HG02973 (cell line): ENCODE measurements around the gene TIMM8B.
"Not testable (repeated sequence)": the region's sequence is repeated elsewhere in the genome, so short reads cannot be mapped to it uniquely, and the experiment has no call there.

Experiments
- ATAC-seq: cut with Tn5 transposase; IDR thresholded peaks from one replicate; pipeline ENCODE4 v1.9.1; 2021; ENCODE audit warnings: moderate library complexity; ENCODE audit not compliant: unreplicated experiment

TIMM8B gene, protein sequence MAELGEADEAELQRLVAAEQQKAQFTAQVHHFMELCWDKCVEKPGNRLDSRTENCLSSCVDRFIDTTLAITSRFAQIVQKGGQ

DNA sequence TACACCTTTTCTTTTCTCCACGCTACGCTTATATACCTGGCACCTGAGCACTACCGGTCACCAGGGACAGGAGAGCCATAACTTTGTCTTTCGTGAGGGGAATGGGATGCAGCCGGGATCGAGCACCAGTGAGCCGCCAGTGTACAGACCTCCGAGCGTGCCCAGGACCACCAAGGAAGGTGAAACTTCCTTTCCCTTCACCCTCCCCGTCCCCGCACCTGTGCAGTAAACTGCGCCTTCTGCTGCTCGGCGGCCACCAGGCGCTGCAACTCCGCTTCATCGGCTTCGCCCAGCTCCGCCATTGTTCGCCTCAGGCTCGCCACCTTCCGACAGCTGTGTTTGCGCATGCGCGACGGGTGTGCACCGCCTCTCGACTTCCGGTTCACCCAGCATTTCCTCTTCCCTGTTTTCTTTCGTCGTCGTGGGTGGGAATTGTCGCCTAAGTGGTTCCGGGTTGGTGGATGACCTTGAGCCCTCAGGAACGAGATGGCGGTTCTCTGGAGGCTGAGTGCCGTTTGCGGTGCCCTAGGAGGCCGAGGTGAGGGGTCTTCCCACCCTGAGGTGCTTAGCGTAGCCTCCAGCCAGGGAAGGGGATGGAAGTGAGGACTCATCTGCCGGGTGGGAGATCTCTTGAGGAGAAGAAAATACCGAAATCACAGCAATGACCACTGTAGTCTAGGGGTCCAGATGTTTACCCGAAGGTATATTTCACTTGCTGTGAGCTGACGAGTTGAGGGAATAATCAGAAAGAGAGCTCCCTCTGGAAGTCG lies at the start of gene TIMM8B, which contains the start of gene SDHD:
Gene TIMM8B, minus strand, starts transcription at position 335 of the 770 bp plus-strand sequence. Its CDS starts 33 bp downstream, at position 302.
Gene SDHD, plus strand, starts transcription at position 452 of the 770 bp plus-strand sequence. Its CDS starts 35 bp downstream, at position 487.
- ATAC-seq: peak; percentile 82

DNA sequence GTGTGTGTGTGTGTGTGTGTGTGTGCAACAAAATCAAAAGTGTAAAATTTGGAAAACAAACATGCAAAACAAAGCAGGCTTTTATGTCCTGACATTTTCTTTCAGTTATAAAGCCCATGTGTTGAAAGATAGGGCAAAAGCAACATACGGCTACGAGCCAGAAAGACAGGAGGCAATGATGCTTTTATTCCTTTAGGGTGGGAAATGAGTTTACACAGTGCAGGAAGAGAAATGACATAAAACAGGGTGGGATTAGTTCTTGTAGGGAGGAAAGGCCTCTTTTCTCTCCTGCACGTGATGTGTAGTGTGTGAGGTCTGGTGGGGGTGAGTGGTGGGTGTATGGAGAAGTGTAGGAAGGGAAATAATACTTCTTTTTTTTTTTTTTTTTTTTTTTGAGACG lies 47.9 kb upstream of the TIMM8B start:
- ATAC-seq: no peak

DNA sequence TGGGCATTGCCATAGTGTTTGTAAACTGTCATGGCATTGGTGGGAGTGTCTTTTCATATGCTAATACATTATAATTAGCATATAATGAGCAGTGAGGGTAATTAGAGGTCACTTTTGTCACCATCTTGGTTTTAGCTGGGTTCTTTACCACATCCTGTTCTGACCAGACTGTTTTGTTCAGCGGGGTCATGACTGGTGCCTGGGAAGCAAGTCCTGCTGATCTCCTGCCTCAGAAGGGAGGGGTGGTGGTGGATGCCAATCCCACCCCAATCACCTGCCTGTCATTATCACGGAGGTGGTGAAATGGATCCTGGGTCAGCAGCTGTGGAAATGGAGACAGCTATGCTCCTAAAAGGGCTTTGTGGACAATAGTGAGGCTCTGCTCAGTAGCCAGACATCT lies 46.2 kb upstream of the TIMM8B start:
- no peak for ATAC-seq

GRCh38 chr11:112129656-112130055 lies 43.1 kb upstream of the TIMM8B start:
- no peak for ATAC-seq

DNA sequence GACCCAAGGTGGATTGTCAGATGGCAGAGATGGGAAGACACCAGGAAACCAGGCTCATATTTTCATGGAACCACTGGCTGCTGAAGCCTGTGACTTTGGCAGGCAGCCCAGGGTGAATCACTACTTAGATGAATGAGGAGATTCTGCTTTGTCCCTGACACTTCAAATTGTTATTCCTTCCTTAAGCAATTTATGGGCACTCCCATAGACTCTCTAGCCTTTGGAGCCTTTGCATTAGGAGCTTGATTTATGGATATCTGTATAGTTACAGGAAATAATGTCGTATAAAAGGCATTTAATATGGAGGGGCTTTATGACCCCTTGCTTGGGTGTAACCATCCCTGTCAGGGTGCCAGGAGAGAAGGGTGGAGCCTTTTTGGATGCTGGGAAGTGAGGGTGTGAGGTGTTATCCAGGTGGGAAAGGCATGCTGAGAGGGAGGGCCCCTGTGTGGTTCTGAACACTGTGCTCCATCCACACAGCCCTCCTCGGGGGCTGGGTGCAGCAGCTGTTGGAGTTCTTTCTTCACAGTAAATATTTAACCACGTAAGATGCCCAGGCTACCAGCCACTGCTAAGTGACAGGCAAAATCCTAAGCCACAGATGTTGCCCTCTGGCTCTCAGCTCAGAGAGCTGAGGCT lies 42.0 kb upstream of the TIMM8B start:
- ATAC-seq: no peak

DNA sequence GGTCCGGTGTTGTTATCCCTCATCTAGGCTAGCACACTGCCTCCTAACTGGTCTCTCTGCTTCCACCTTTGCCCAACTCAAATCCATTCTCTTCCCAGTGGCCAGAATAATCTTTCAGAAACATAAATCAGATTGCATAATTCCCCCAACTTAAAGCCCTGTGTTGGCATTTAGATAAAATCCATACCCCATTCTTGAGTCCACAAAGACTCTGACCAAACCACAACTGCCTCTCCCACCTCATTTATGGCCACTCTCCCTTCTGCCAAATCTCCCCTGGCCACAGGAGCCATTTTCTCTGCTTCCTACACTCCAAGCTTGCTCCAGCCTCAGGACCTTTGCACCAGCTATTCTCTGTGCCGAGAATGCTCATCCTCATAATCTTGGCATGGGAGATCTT lies 40.5 kb upstream of the TIMM8B start:
- ATAC-seq: no peak

- ATAC-seq: no peak
Observed at GRCh38 chr11:112123129-112123528, 36.6 kb upstream of the TIMM8B start.

- ATAC-seq: no peak
Observed at GRCh38 chr11:112121981-112122615, 35.5 kb upstream of the TIMM8B start.

- no peak for ATAC-seq
Observed at GRCh38 chr11:112118176-112118575, 31.6 kb upstream of the TIMM8B start.

DNA sequence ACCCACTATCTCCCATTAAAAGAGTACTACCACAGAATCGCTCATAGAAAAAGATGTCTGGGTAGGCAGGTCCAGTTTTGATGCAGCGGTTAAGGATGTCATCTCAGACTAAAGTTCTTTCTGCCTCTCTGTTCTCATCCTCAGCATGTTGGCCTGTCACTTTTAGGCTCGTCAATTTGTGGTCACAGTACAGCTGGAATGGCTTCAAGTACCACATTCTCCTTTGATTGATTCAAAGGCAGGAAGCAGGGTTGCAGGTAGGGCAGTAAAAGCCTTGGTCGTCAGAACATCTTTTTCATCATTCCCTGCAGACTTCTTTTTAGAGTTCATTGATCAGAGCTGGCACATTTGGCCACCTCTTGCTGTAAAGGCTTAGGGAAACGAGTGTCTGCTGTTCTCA lies 28.8 kb upstream of the TIMM8B start:
- no peak for ATAC-seq

- no peak for ATAC-seq
Observed at GRCh38 chr11:112114460-112114859, 27.9 kb upstream of the TIMM8B start.

- peak; percentile 46 for ATAC-seq
Observed at GRCh38 chr11:112113539-112114457, 27.2 kb upstream of the TIMM8B start.

DNA sequence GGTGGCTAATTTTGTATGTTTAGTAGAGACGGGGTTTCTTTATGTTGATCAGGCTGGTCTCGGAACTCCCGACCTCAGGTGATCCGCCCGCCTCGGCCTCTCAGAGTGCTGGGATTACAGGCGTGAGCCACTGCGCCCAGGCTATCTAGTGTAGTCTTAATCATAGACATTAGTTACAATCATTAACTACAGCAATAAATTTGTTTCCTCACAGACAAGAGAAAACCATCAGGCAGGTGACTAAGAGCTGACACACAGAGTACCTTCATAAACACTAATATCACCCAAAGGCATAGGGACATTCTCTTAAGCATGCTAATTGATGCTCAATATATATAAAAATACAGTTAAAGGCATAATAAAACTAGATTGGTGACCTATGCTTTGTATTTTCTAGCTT lies 19.5 kb upstream of the TIMM8B start:
- no peak for ATAC-seq

GRCh38 chr11:112103446-112103845 lies 16.9 kb upstream of the TIMM8B start:
- no peak for ATAC-seq

DNA sequence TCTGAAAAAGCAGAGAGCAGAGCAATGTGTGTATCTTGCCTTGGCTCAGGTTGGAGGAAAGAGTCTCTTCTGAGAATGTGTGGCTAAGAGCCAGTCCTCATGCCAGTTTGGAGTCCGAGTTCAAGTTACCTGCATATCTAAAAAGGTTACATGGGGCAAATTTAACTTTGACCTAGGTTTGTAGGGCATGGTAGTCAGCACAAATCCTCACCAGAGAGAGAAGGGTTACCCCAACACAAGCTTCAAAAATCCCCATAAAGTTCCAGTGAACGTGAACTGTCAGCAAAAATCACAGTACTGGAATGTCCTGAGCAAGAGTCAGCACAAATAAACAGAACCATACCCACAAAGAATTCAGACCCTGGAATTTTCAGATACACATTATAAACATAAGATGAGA lies 13.9 kb upstream of the TIMM8B start:
- no peak for ATAC-seq

- ATAC-seq: no peak
Observed at GRCh38 chr11:112097734-112098528, 11.4 kb upstream of the TIMM8B start.

DNA sequence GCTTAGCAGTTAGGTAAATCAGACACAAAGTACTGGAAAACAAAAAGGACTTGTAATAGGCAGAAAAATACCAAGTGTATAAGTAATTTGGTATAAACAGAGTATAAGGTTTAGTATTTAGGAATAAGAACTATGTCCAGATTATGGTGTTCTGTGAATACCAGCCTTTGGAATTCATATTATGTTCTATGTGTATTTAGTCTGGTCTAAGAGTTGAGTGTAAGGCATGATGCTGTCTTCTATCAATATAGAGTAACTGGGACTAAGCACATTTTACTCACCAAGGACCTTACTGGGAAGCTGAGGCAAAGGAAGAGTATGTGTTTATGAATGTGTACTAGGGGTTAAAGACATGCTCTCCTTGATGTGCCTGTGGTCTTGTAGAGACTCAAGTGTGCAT lies 9.6 kb upstream of the TIMM8B start:
- no peak for ATAC-seq

- not testable (repeated sequence) for ATAC-seq
Observed at GRCh38 chr11:112095302-112095701, 8.7 kb upstream of the TIMM8B start.

GRCh38 chr11:112087212-112087611 lies 656 bp upstream of the TIMM8B start:
- no peak for ATAC-seq
